ENCODE results near the gene RIPOR2. TPM values are rescaled to one million over a fixed set of nuclear protein-coding genes. Genes with fewer than 3 reads are reported as not detected.

RIPOR2 gene
- total and polyA plus RNA-seq, 4 experiments from 2014 or later, result 420 to 458 (median 431) TPM

- H3K9me3 Mint-ChIP-seq, result no peaks in the 10 kb centered on the region
- peak overlapping the region; percentile 3 for H3K27ac ChIP-seq (ENCODE audit: low read depth, low read length)
- no peaks in the 10 kb centered on the region for H3K27me3 ChIP-seq (ENCODE audit: insufficient read depth, low read length)
- POLR2A ChIA-PET (ENCODE audit: partially characterized antibody), result interaction anchor here (0.5 to 3.6 kb wide), 13 partner anchors 9 to 190 kb away, joined by 3 to 19 read pairs (median 4); partner anchors contain the start of gene RIPOR2
- H3K36me3 Mint-ChIP-seq, result peaks cover 39 to 70% of the 10 kb centered on the region in 2 donors
- peaks cover 92% of the 10 kb centered on the region for H3K4me1 ChIP-seq (ENCODE audit: insufficient read depth, low read length)
- H3K4me1 Mint-ChIP-seq, result peaks cover 65 to 93% (median 81%) of the 10 kb centered on the region in 4 donors
- peak overlapping the region; percentile 15 to 90 (median 77) for H3K27ac Mint-ChIP-seq
- no peaks in the 10 kb centered on the region for H3K27me3 Mint-ChIP-seq
- H3K4me3 ChIP-seq (ENCODE audit: low read length in 2 of 2), result no peak overlapping the region
- no peak for DNase-seq
- H3K9me3 ChIP-seq (ENCODE audit: control insufficient read depth in 1 of 2, low read length in 2 of 2), result no peaks in the 10 kb centered on the region
- CTCF ChIA-PET (ENCODE audit: partially characterized antibody), result interaction anchor here (0.7 to 4.0 kb wide), 17 partner anchors 9 to 182 kb away, joined by 3 to 20 read pairs (median 4); no protein-coding TSS in a partner anchor
- H3K4me3 Mint-ChIP-seq, result peak overlapping the region in 6 of 8 donors; percentile 18 to 64 (median 54)
- intact Hi-C loops (cut with micrococcal nuclease), result no loop called here
- H3K36me3 ChIP-seq (ENCODE audit: insufficient read depth, low read length), result peaks cover 23% of the 10 kb centered on the region
These were observed 46.9 kb downstream of the RIPOR2 start for GRCh38 chr6:24888715-24889370.

DNA sequence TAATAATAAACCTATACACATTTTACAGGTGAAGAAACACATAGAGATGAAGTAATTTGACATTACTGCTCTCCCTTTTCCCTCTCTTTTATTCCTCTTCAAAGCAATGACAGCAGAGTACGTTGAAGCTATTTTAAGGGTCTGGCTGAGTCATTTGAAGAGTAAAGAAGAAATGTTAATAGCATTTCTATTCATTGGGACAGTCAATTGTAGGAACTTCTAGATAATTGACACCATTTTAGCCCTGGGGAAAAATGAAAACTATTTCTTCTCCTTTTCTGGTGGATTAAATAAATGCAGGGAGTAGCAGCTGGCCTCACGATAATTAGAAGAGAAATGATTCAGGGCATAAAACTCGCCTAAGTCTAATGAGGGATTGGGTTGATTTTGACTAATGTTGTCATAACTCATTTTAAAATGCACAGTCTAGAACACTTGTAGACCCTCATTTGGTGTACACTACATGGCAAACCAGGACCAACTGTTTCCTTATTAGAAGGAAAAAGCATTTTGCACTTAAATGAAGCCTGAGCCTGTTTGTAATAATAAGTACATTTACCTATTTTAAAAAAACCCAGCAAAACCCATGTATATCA, 48.1 kb downstream of the RIPOR2 start:
- H3K4me1 Mint-ChIP-seq, result peaks cover 62 to 93% (median 80%) of the 10 kb centered on the region in 4 donors
- POLR2A ChIA-PET (ENCODE audit: partially characterized antibody), result interaction anchor here (0.5 to 3.6 kb wide), 13 partner anchors 8 to 104 kb away, joined by 3 to 19 read pairs (median 4); partner anchors contain the start of gene RIPOR2
- peaks cover 19% of the 10 kb centered on the region for H3K36me3 ChIP-seq (ENCODE audit: insufficient read depth, low read length)

DNA sequence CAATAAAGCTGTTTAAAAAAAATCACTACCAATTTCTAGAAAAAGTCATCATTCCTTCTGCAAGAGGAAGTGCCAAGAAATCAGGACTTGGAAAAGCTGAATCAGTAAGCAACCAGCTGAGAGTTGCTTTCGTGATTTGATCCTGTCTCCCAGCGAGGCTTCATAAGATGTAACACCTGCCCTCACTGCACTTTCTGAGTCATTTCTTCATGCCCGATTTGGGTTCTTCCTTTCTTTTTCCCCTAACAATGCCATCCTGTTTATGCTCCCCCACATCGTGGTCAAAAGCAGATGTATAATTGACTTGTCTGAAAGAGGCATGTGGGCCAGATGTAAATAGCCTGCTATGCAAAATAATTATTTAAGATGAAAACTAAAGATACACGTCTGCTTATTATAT, 52.1 kb downstream of the RIPOR2 start:
- DNase-seq, result peak in 1 of 5 donors; percentile 64
- Histone ChIP-seq H3K27me3 (ENCODE audit: insufficient read depth, low read length) (no peaks in the 10 kb centered on the region), H3K4me1 (ENCODE audit: insufficient read depth, low read length) (peaks cover 96% of the 10 kb centered on the region), H3K4me3 (ENCODE audit: low read length in 2 of 2) (no peak overlapping the region), H3K36me3 (ENCODE audit: insufficient read depth, low read length) (peaks cover 37% of the 10 kb centered on the region), H3K9me3 (ENCODE audit: control insufficient read depth in 1 of 2, low read length in 2 of 2) (no peaks in the 10 kb centered on the region), H3K27ac (ENCODE audit: low read depth, low read length) (peak overlapping the region; percentile 42)
- no peaks in the 10 kb centered on the region for H3K27me3 Mint-ChIP-seq
- POLR2A ChIA-PET (ENCODE audit: partially characterized antibody), result interaction anchor here (0.9 to 2.8 kb wide), 4 partner anchors 27 to 108 kb away, joined by 3 to 17 read pairs (median 11); partner anchors contain the start of gene RIPOR2
- no peaks in the 10 kb centered on the region for H3K9me3 Mint-ChIP-seq
- peaks cover 55 to 82% of the 10 kb centered on the region in 2 donors for H3K36me3 Mint-ChIP-seq
- peak overlapping the region; percentile 49 to 94 (median 88) for H3K27ac Mint-ChIP-seq
- CTCF ChIA-PET (ENCODE audit: partially characterized antibody), result interaction anchor here (0.9 to 5.2 kb wide), 7 partner anchors 9 to 134 kb away, joined by 3 to 34 read pairs (median 4); partner anchors contain the start of gene RIPOR2
- intact Hi-C loops (cut with micrococcal nuclease), result loop anchor here (2.0 kb wide), 1 partner anchor 15 kb away; no protein-coding TSS in a partner anchor
- peak overlapping the region in 6 of 8 donors; percentile 28 to 80 (median 68) for H3K4me3 Mint-ChIP-seq
- H3K4me1 Mint-ChIP-seq, result peaks cover 59 to 97% (median 80%) of the 10 kb centered on the region in 4 donors

More for the DNA sequence above, 48.1 kb downstream of the RIPOR2 start:
- Histone ChIP-seq H3K27me3 (ENCODE audit: insufficient read depth, low read length) (no peaks in the 10 kb centered on the region), H3K4me3 (ENCODE audit: low read length in 2 of 2) (no peak overlapping the region), H3K9me3 (ENCODE audit: control insufficient read depth in 1 of 2, low read length in 2 of 2) (no peaks in the 10 kb centered on the region), H3K27ac (ENCODE audit: low read depth, low read length) (peak overlapping the region; percentile 3), H3K4me1 (ENCODE audit: insufficient read depth, low read length) (peaks cover 92% of the 10 kb centered on the region)
- peak overlapping the region in 6 of 8 donors; percentile 9 to 62 (median 36) for H3K4me3 Mint-ChIP-seq
- CTCF ChIA-PET (ENCODE audit: partially characterized antibody), result interaction anchor here (0.8 to 4.0 kb wide), 13 partner anchors 15 to 139 kb away, joined by 3 to 20 read pairs (median 4); no protein-coding TSS in a partner anchor
- H3K9me3 Mint-ChIP-seq, result no peaks in the 10 kb centered on the region
- H3K27ac Mint-ChIP-seq, result peak overlapping the region; percentile 20 to 90 (median 75)
- no peak for DNase-seq
- peaks cover 36 to 70% of the 10 kb centered on the region in 2 donors for H3K36me3 Mint-ChIP-seq
- intact Hi-C loops (cut with micrococcal nuclease), result no loop called here
- H3K27me3 Mint-ChIP-seq, result no peaks in the 10 kb centered on the region

DNA sequence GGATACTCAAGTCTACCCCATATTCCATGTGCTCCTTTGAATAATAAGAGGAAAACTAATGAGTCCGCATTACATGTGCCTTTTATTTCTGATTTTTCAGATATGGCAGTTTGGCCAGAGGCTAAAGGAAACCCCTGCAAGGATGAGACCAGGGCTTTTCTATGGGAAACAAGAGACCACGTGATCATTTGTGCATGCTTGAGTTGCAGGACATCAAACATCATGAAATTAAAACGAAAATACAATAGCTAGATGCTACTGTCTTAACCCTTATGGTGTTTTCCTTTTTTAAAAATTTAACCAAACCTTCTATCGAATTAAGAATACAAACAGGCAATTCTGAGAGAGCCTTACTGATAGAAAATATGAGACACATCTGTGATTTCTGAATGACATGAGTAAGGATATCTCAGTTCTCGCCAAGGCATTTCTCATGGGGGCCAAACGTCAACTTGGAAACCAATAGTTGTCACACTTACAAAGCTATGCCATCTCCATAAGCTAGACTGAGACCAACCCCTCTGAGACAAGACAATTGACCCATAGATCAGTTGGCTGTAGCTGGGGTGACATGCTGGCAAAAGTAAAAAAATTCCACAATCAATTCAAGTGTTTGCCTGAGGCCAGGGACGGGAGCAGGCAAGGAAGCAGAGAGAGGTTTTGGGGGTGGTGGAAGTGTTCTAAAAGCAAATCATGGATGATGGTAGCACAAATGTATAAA, 52.8 kb downstream of the RIPOR2 start:
- Mint-ChIP-seq H3K36me3 (peaks cover 61 to 84% of the 10 kb centered on the region in 2 donors), H3K9me3 (peaks cover 0 to 2% (median 0%) of the 10 kb centered on the region in 8 donors), H3K27me3 (no peaks in the 10 kb centered on the region), H3K4me1 (peaks cover 59 to 97% (median 80%) of the 10 kb centered on the region in 4 donors), H3K27ac (peak overlapping the region; percentile 49 to 94 (median 88)), H3K4me3 (peak overlapping the region in 6 of 8 donors; percentile 23 to 81 (median 76))
- H3K27ac ChIP-seq (ENCODE audit: low read depth, low read length), result peak overlapping the region; percentile 42
- POLR2A ChIA-PET (ENCODE audit: partially characterized antibody), result interaction anchor here (0.9 to 2.8 kb wide), 4 partner anchors 27 to 109 kb away, joined by 3 to 17 read pairs (median 11); partner anchors contain the start of gene RIPOR2
- CTCF ChIA-PET (ENCODE audit: partially characterized antibody), result interaction anchor here (0.9 to 5.2 kb wide), 8 partner anchors 8 to 135 kb away, joined by 3 to 34 read pairs (median 4); partner anchors contain the start of gene RIPOR2
- DNase-seq, result no peak
- no peaks in the 10 kb centered on the region for H3K27me3 ChIP-seq (ENCODE audit: insufficient read depth, low read length)
- peaks cover 37% of the 10 kb centered on the region for H3K36me3 ChIP-seq (ENCODE audit: insufficient read depth, low read length)
- peaks cover 96% of the 10 kb centered on the region for H3K4me1 ChIP-seq (ENCODE audit: insufficient read depth, low read length)
- intact Hi-C loops (cut with micrococcal nuclease), result loop anchor here (2.0 kb wide), 1 partner anchor 16 kb away; no protein-coding TSS in a partner anchor
- no peaks in the 10 kb centered on the region for H3K9me3 ChIP-seq (ENCODE audit: control insufficient read depth in 1 of 2, low read length in 2 of 2)
- no peak overlapping the region for H3K4me3 ChIP-seq (ENCODE audit: low read length in 2 of 2)

- Histone ChIP-seq H3K36me3 (ENCODE audit: insufficient read depth, low read length) (peaks cover 35% of the 10 kb centered on the region), H3K27me3 (ENCODE audit: insufficient read depth, low read length) (no peaks in the 10 kb centered on the region), H3K27ac (ENCODE audit: low read depth, low read length) (peak overlapping the region; percentile 10), H3K4me1 (ENCODE audit: insufficient read depth, low read length) (peaks cover 96% of the 10 kb centered on the region), H3K9me3 (ENCODE audit: control insufficient read depth in 1 of 2, low read length in 2 of 2) (no peaks in the 10 kb centered on the region), H3K4me3 (ENCODE audit: low read length in 2 of 2) (no peak overlapping the region)
- Mint-ChIP-seq H3K27ac (peak overlapping the region in 6 of 7 donors; percentile 62 to 94 (median 86)), H3K36me3 (peaks cover 68 to 84% of the 10 kb centered on the region in 2 donors), H3K9me3 (peaks cover 0 to 7% (median 2%) of the 10 kb centered on the region in 8 donors), H3K4me1 (peaks cover 59 to 97% (median 79%) of the 10 kb centered on the region in 4 donors), H3K27me3 (no peaks in the 10 kb centered on the region), H3K4me3 (peak overlapping the region in 4 of 8 donors; percentile 25 to 80 (median 55))
- no peak for DNase-seq
- POLR2A ChIA-PET (ENCODE audit: partially characterized antibody), result interaction anchor here (1.5 to 2.8 kb wide), 4 partner anchors 28 to 109 kb away, joined by 3 to 17 read pairs (median 11); partner anchors contain the start of gene RIPOR2
- intact Hi-C loops (cut with micrococcal nuclease), result loop anchor here (2.0 kb wide), 1 partner anchor 17 kb away; no protein-coding TSS in a partner anchor
- CTCF ChIA-PET (ENCODE audit: partially characterized antibody), result interaction anchor here (1.1 to 5.2 kb wide), 7 partner anchors 9 to 109 kb away, joined by 3 to 34 read pairs (median 4); partner anchors contain the start of gene RIPOR2
These were observed 53.5 kb downstream of the RIPOR2 start for GRCh38 chr6:24882295-24882694.

GRCh38 chr6:24881376-24881775, 54.4 kb downstream of the RIPOR2 start:
- Mint-ChIP-seq H3K9me3 (peaks cover 0 to 7% (median 2%) of the 10 kb centered on the region in 8 donors), H3K27ac (peak overlapping the region; percentile 70 to 94 (median 83)), H3K4me3 (peak overlapping the region in 7 of 8 donors; percentile 31 to 59 (median 39)), H3K36me3 (peaks cover 71 to 85% of the 10 kb centered on the region in 2 donors), H3K27me3 (no peaks in the 10 kb centered on the region), H3K4me1 (peaks cover 57 to 97% (median 79%) of the 10 kb centered on the region in 4 donors)
- H3K27me3 ChIP-seq (ENCODE audit: insufficient read depth, low read length), result no peaks in the 10 kb centered on the region
- ChIA-PET POLR2A (ENCODE audit: partially characterized antibody) (interaction anchor here (1.3 to 2.8 kb wide), 4 partner anchors 29 to 128 kb away, joined by 3 to 17 read pairs (median 8); no protein-coding TSS in a partner anchor), CTCF (ENCODE audit: partially characterized antibody) (interaction anchor here (1.1 to 5.2 kb wide), 7 partner anchors 10 to 110 kb away, joined by 3 to 34 read pairs (median 4); partner anchors contain the start of gene RIPOR2)
- DNase-seq, result no peak
- peaks cover 38% of the 10 kb centered on the region for H3K36me3 ChIP-seq (ENCODE audit: insufficient read depth, low read length)
- no peak overlapping the region for H3K27ac ChIP-seq (ENCODE audit: low read depth, low read length)
- no peaks in the 10 kb centered on the region for H3K9me3 ChIP-seq (ENCODE audit: control insufficient read depth in 1 of 2, low read length in 2 of 2)
- H3K4me1 ChIP-seq (ENCODE audit: insufficient read depth, low read length), result peaks cover 96% of the 10 kb centered on the region
- H3K4me3 ChIP-seq (ENCODE audit: low read length in 2 of 2), result no peak overlapping the region
- intact Hi-C loops (cut with micrococcal nuclease), result no loop called here

All from CD4-positive, alpha-beta memory T cell (primary cell).